NOMO-1 treated with dmso at 0.1 percent for 144 hours (cell line): ENCODE measurements around the gene ASCC2.
"Not testable (repeated sequence)": the region's sequence is repeated elsewhere in the genome, so short reads cannot be mapped to it uniquely, and the experiment has no call there.

Source experiments
- DNase-seq: peaks from one replicate; lab custom pipeline; 2025; ENCODE audit not compliant: unreplicated experiment; lab: John Stamatoyannopoulos, UW

ASCC2 gene

GRCh38 chr22:29756341-29756740 is 81.7 kb downstream of the ASCC2 start:
- DNase-seq: no peak

GRCh38 chr22:29755889-29756288 is 82.2 kb downstream of the ASCC2 start:
- DNase-seq: no peak

GRCh38 chr22:29754658-29755395 is 83.2 kb downstream of the ASCC2 start:
- not testable (repeated sequence) for DNase-seq

- no peak for DNase-seq
Measured at GRCh38 chr22:29753808-29754657, 84.0 kb downstream of the ASCC2 start.

GRCh38 chr22:29751669-29752068 is 86.4 kb downstream of the ASCC2 start:
- no peak for DNase-seq

- peak; percentile 58 for DNase-seq
Measured at GRCh38 chr22:29750559-29751538, 87.2 kb downstream of the ASCC2 start.

GRCh38 chr22:29750029-29750428 is 88.0 kb downstream of the ASCC2 start:
- no peak for DNase-seq

- no peak for DNase-seq
Measured at GRCh38 chr22:29748248-29748893, 89.7 kb downstream of the ASCC2 start.

- DNase-seq: no peak
Measured at GRCh38 chr22:29747832-29748231, 90.2 kb downstream of the ASCC2 start.

- DNase-seq: no peak
Measured at GRCh38 chr22:29744902-29745301, 93.2 kb downstream of the ASCC2 start.

GRCh38 chr22:29742326-29742725 is 95.7 kb downstream of the ASCC2 start:
- no peak for DNase-seq

GRCh38 chr22:29741926-29742325 is 96.1 kb downstream of the ASCC2 start:
- DNase-seq: no peak

- no peak for DNase-seq
Measured at GRCh38 chr22:29740216-29740615, 97.9 kb downstream of the ASCC2 start.

GRCh38 chr22:29739346-29739875 is 98.7 kb downstream of the ASCC2 start:
- DNase-seq: no peak
